Type B pancreatic cell (in vitro differentiated cells): ENCODE measurements around the gene CLECL1. TPM values are rescaled to one million over a fixed set of nuclear protein-coding genes. Genes with fewer than 3 reads are reported as not detected.
A peak's percentile ranks its signal among the peaks of the same experiment; 100 is the strongest.
"Not testable (repeated sequence)": the region's sequence is repeated elsewhere in the genome, so short reads cannot be mapped to it uniquely, and the experiment has no call there.

Source experiments
- DNase-seq: peaks from one replicate; pipeline ENCODE4 v3.0.0; 2021; ENCODE audit warnings: mixed read lengths; ENCODE audit not compliant: unreplicated experiment; ENCODE audit errors: extremely low spot score
- H3K27ac Mint-ChIP-seq: 2 replicates; pipeline ENCODE4 v1.8.0; 2021; ENCODE audit warnings: mild to moderate bottlenecking, mixed read lengths
- H3K27me3 Mint-ChIP-seq: 2 replicates; pipeline ENCODE4 v1.8.0; 2021; ENCODE audit warnings: mixed read lengths
- H3K36me3 Mint-ChIP-seq: 2 replicates; pipeline ENCODE4 v1.8.0; 2021; ENCODE audit warnings: mixed read lengths
- H3K4me1 Mint-ChIP-seq: one replicate; pipeline ENCODE4 v1.8.0; 2021; ENCODE audit warnings: mixed read lengths; ENCODE audit not compliant: unreplicated experiment
- H3K4me3 Mint-ChIP-seq: 2 replicates; pipeline ENCODE4 v1.8.0; 2021; ENCODE audit warnings: mild to moderate bottlenecking, mixed read lengths
- H3K9me3 Mint-ChIP-seq: 2 replicates; pipeline ENCODE4 v1.8.0; 2021; ENCODE audit warnings: mixed read lengths
- total RNA-seq: library from RNA; stranded (reverse); gene quantifications from 2 replicates; pipeline ENCODE4 v1.2.1, GENCODE V29; 2021; ENCODE audit warnings: low replicate concordance
- TF ChIP-seq, protein P1 (sequence below): fragments of 200-600 bp; sonication (generic); conservative IDR thresholded peaks from 2 replicates; pipeline ENCODE4 v1.5.0; 2021; ENCODE audit warnings: antibody characterized with exemption, mild to moderate bottlenecking

The CLECL1 gene
- total RNA-seq, 1 donor from 2014 or later = not detected

DNA sequence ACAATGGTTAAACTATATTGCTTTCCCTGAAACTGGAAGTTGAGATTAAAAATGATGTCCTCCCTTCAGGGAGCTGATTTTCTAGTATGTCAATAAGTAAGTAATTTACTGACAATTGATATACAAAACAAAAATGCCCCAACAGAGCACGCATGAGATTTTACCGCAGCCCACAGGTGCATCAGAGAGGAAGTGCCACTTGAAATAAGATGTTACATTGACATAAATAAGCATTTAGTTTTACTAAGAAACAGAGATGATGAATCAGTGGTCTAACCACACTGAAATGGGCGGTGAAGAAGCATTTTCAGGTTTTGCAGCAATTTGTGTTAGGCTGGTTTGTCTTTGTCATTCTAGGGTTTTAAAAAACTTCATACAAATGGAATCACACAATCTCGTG lies 8.8 kb upstream of the CLECL1 start:
- H3K27ac Mint-ChIP-seq = peak overlapping the region; percentile 74
- no peaks in the 10 kb centered on the region for H3K27me3 Mint-ChIP-seq
- TF ChIP-seq, protein P1, sequence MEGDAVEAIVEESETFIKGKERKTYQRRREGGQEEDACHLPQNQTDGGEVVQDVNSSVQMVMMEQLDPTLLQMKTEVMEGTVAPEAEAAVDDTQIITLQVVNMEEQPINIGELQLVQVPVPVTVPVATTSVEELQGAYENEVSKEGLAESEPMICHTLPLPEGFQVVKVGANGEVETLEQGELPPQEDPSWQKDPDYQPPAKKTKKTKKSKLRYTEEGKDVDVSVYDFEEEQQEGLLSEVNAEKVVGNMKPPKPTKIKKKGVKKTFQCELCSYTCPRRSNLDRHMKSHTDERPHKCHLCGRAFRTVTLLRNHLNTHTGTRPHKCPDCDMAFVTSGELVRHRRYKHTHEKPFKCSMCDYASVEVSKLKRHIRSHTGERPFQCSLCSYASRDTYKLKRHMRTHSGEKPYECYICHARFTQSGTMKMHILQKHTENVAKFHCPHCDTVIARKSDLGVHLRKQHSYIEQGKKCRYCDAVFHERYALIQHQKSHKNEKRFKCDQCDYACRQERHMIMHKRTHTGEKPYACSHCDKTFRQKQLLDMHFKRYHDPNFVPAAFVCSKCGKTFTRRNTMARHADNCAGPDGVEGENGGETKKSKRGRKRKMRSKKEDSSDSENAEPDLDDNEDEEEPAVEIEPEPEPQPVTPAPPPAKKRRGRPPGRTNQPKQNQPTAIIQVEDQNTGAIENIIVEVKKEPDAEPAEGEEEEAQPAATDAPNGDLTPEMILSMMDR = no peak
- H3K4me1 Mint-ChIP-seq = no peaks in the 10 kb centered on the region
- no peaks in the 10 kb centered on the region for H3K9me3 Mint-ChIP-seq
- H3K36me3 Mint-ChIP-seq = no peaks in the 10 kb centered on the region
- DNase-seq = no peak
- H3K4me3 Mint-ChIP-seq = peak overlapping the region; percentile 18

DNA sequence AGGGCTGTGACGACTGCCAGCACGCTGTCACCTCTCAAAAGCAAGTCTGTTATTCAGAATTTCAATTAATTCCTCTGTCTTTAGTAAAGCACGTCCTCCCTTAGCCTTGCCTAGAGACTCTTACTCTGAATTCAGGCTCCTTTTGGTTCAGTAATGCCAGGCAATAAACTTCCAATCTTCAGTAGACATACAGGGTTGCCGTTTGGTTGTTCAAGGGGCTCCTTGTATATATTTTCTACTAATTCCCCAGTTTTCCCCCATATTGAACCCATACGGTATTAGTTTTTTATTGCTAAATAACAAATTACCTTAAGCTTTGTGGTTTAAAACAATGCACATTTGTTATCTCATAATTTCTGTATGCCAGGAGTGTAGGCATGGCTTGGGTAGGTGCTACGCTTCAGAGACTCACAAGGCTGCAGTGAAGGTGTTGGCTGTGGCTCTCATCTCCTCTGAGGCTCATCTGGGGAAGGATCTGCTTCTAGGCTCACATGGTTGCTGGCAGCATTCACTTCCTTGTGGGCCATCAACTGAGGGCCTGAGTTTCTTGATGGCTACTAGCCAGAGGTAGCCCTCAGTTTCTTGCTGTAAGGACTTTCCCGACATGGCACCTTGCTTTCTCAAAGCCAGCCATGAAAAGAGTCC lies 7.3 kb upstream of the CLECL1 start:
- no peaks in the 10 kb centered on the region for H3K27me3 Mint-ChIP-seq
- TF ChIP-seq, protein P1 = no peak

DNA sequence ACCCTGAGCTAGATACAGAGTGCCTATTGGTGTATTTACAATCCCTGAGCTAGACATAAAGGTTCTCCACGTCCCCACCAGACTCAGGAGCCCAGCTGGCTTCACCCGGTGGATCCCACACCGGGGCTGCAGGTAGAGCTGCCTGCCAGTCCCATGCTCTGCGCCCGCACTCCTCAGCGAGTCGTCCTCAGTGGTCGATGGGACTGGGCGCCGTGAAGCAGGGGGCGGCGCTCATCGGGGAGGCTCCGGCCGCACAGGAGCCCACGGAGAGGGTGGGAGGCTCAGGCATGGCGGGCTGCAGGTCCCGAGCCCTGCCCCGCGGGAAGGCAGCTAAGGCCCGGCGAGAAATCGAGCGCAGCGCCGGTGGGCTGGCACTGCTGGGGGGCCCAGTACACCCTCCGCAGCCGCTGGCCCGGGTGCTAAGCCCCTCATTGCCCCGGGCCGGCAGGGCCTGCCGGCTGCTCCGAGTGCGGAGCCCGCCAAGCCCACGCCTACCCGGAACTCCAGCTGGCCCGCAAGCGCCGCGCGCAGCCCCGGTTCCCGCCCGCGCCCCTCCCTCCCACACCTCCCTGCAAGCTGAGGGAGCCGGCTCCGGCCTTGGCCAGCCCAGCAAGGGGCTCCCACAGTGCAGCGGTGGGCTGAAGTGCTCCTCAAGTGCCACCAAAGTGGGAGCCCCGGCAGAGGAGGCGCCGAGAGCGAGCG lies 6.7 kb upstream of the CLECL1 start:
- not testable (repeated sequence) for DNase-seq, H3K27me3 Mint-ChIP-seq, H3K4me3 Mint-ChIP-seq

More for the DNA sequence above, 7.3 kb upstream of the CLECL1 start:
- no peaks in the 10 kb centered on the region for H3K4me1 Mint-ChIP-seq
- peak overlapping the region; percentile 52 for H3K4me3 Mint-ChIP-seq
- H3K27ac Mint-ChIP-seq = peak overlapping the region; percentile 70
- no peak for DNase-seq
- H3K36me3 Mint-ChIP-seq = no peaks in the 10 kb centered on the region
- no peaks in the 10 kb centered on the region for H3K9me3 Mint-ChIP-seq

DNA sequence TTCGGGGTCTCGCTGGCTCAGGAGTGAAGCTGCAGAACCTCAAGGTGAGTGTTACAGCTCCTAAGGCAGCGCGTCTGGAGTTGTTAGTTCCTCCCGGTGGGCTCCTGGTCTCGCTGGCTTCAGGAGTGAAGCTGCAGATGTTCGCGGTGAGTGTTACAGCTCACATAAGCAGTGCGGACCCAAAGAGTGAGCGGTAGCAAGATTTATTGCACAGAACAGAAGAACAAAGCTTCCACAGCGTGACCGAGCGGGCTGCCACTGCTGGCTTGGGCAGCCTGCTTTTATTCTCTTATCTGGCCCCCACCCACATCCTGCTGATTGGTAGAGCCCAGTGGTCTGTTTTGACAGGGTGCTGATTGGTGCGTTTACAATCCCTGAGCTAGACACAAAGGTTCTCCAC lies 6.0 kb upstream of the CLECL1 start:
- H3K9me3 Mint-ChIP-seq, H3K27ac Mint-ChIP-seq, DNase-seq, H3K4me1 Mint-ChIP-seq, H3K27me3 Mint-ChIP-seq, H3K36me3 Mint-ChIP-seq: not testable (repeated sequence)
- peak overlapping the region; percentile 60 for H3K4me3 Mint-ChIP-seq

More for the DNA sequence above, 6.7 kb upstream of the CLECL1 start:
- H3K4me1 Mint-ChIP-seq, H3K9me3 Mint-ChIP-seq, H3K36me3 Mint-ChIP-seq: not testable (repeated sequence)
- H3K27ac Mint-ChIP-seq = peak overlapping the region; percentile 70

DNA sequence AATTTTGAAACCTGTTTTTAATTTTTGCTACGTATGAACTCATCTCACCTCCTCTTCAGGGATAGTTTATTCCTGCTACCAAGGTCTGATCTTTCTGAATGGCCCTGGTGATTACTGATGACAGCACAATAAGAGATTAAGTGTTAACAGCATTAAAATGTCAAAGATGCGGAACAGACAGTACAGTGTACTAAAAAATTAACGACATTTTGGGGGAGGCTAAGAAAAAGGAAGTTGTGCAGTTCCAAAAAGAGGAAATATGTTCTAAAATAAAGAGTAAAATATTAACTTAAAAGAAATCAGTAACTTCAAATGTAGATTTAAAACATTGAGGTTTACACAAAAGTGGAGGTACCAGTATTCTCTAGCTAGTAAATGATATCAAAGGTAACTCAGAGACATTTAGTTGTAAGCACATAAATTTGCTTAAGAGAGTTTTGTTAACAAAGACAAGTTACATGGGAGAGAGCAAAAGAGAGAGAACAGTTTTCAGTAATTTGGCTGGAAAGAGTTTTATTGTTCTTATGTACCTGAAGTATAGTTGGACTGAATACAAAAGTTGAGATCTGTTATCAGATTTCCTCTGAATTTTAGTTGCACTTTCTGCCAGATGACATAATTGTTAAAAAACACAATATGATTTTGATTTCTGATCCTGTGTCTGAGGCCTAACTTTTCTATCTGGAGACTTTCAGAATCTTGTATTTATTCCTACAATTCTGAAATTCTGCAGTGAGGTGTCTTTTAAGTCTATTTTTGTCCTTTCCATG lies 4.2 kb upstream of the CLECL1 start:
- H3K4me3 Mint-ChIP-seq = no peak overlapping the region
- TF ChIP-seq, protein P1 = no peak
- no peaks in the 10 kb centered on the region for H3K36me3 Mint-ChIP-seq
- no peaks in the 10 kb centered on the region for H3K27me3 Mint-ChIP-seq
- DNase-seq = no peak
- H3K27ac Mint-ChIP-seq = no peak overlapping the region
- H3K9me3 Mint-ChIP-seq = no peaks in the 10 kb centered on the region
- no peaks in the 10 kb centered on the region for H3K4me1 Mint-ChIP-seq

DNA sequence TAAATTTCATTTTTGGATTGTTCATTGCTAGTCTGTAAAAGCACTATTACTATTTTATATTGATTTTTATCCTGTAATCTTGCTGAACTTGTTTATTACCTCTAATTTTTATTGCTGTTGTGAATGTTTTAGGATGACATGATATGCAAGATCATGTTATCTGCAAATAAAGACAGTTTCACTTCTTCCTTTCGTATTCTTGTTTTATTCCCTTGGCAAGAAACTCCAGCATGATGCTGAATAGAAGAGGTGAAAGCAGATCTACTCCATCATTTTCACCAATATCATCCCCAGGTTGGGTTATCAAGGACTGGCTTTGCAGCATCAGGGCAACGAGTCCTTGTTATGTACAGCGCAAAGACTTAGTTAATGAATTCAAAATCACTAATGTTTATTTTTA lies 2.7 kb upstream of the CLECL1 start:
- no peak overlapping the region for H3K27ac Mint-ChIP-seq
- no peak overlapping the region for H3K4me3 Mint-ChIP-seq
- H3K36me3 Mint-ChIP-seq = no peaks in the 10 kb centered on the region
- H3K9me3 Mint-ChIP-seq = no peaks in the 10 kb centered on the region
- TF ChIP-seq, protein P1 = no peak
- H3K27me3 Mint-ChIP-seq = no peaks in the 10 kb centered on the region
- no peaks in the 10 kb centered on the region for H3K4me1 Mint-ChIP-seq
- DNase-seq = no peak
